IMR-90 (cell line): ENCODE results near the gene EFCAB9.

Experiments used
- BHLHE40 ChIP-seq: fragments of 150-350 bp; IDR thresholded peaks from 2 replicates; pipeline ENCODE4 v1.6.1; 2016; ENCODE audit warnings: mild to moderate bottlenecking, low read depth, low read length
- CEBPB ChIP-seq: IDR thresholded peaks from 2 replicates; pipeline ENCODE4 v1.6.1; 2012; ENCODE audit warnings: low read depth, low read length, improper control_type of control experiment
- CTCF ChIP-seq: conservative IDR thresholded peaks from 2 replicates; pipeline ENCODE4 v1.5.1; 2012; ENCODE audit warnings: mild to moderate bottlenecking, low read depth, low read length, improper control_type of control experiment
- FOS ChIP-seq: fragments of 150-350 bp; IDR thresholded peaks from 2 replicates; pipeline ENCODE4 v1.6.1; 2016; ENCODE audit warnings: low read depth, low read length
- POLR2A ChIP-seq: IDR thresholded peaks from 2 replicates; pipeline ENCODE4 v1.6.1; 2012; ENCODE audit warnings: mild to moderate bottlenecking, low read depth, low read length
- RAD21 ChIP-seq: IDR thresholded peaks from 2 replicates; pipeline ENCODE4 v1.6.1; 2012; ENCODE audit warnings: low read length, improper control_type of control experiment
- RFX5 ChIP-seq: IDR thresholded peaks from 2 replicates; pipeline ENCODE4 v1.8.0; 2012; ENCODE audit warnings: low read depth, mild to moderate bottlenecking, low read length, moderate library complexity
- TF ChIP-seq, protein P1 (sequence below): fragments of 150-350 bp; IDR thresholded peaks from 2 replicates; pipeline ENCODE4 v1.6.1; 2016; ENCODE audit warnings: low read depth, mild to moderate bottlenecking, low read length, moderate library complexity, borderline replicate concordance

- TF ChIP-seq POLR2A (no peak), CTCF (no peak), RAD21 (no peak), RFX5 (no peak), BHLHE40 (no peak), FOS (no peak), CEBPB (no peak)
- TF ChIP-seq, protein P1, sequence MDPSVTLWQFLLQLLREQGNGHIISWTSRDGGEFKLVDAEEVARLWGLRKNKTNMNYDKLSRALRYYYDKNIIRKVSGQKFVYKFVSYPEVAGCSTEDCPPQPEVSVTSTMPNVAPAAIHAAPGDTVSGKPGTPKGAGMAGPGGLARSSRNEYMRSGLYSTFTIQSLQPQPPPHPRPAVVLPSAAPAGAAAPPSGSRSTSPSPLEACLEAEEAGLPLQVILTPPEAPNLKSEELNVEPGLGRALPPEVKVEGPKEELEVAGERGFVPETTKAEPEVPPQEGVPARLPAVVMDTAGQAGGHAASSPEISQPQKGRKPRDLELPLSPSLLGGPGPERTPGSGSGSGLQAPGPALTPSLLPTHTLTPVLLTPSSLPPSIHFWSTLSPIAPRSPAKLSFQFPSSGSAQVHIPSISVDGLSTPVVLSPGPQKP, result no peak
These were observed 45.6 kb upstream of the EFCAB9 start for GRCh38 chr5:172148381-172148780.
